ENCODE measurements around the gene ZSCAN20.

Gene ZSCAN20

DNA sequence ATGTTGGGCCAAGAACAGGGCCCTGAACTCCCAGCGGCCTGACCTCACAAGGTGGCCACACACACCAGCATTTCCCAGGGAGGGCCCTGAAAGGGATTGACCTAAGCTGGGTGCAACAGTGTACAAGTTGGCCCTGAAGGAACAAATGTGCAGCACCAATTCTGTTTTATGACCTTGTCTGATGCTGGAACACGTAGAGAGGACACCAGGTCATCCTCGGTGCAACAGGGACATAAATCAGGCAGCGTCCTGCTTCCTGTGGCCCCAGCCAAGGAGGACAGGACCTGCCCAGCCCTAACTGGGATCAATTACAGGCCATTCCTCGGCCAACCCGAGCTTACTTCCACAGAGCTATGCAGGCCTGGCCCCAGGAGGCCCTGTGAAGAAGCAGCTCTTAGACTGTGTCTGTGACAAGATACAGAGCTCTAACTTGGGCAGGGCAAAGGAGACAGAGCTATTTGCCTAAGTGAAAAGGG is 28.7 kb upstream of the ZSCAN20 start:
- TF ChIP-seq, protein P1, sequence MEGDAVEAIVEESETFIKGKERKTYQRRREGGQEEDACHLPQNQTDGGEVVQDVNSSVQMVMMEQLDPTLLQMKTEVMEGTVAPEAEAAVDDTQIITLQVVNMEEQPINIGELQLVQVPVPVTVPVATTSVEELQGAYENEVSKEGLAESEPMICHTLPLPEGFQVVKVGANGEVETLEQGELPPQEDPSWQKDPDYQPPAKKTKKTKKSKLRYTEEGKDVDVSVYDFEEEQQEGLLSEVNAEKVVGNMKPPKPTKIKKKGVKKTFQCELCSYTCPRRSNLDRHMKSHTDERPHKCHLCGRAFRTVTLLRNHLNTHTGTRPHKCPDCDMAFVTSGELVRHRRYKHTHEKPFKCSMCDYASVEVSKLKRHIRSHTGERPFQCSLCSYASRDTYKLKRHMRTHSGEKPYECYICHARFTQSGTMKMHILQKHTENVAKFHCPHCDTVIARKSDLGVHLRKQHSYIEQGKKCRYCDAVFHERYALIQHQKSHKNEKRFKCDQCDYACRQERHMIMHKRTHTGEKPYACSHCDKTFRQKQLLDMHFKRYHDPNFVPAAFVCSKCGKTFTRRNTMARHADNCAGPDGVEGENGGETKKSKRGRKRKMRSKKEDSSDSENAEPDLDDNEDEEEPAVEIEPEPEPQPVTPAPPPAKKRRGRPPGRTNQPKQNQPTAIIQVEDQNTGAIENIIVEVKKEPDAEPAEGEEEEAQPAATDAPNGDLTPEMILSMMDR (IDR thresholded peaks at IDR 0.05; ENCODE audit: low read depth, low read length, missing control alignments) = no peak
- no peak overlapping the region for H3K4me3 ChIP-seq (ENCODE audit: low read depth, low read length)
- no peak for DNase-seq (ENCODE audit: low read depth)

DNA sequence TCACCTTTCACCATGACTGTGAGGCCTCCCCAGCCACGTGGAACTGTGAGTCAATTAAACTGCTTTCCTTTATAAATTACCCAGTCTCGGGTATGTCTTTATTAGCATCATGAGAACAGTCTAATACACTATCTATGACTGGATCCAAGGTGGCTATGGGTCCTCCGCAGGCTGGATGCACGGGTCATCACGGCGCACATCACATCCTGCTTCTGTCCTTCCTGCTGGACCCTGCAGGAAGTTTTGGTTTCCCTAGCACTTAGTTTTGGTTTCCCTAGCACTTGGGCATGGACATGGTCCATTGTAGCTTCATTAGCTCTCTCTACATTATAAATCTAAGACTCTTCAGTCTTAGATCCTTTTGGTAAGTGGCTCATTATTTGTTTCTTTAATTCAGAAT is 27.3 kb upstream of the ZSCAN20 start:
- no peak overlapping the region for H3K4me3 ChIP-seq (ENCODE audit: low read depth, low read length)
- TF ChIP-seq, protein P1 (IDR thresholded peaks at IDR 0.05; ENCODE audit: low read depth, low read length, missing control alignments) = no peak
- DNase-seq (ENCODE audit: low read depth) = no peak

DNA sequence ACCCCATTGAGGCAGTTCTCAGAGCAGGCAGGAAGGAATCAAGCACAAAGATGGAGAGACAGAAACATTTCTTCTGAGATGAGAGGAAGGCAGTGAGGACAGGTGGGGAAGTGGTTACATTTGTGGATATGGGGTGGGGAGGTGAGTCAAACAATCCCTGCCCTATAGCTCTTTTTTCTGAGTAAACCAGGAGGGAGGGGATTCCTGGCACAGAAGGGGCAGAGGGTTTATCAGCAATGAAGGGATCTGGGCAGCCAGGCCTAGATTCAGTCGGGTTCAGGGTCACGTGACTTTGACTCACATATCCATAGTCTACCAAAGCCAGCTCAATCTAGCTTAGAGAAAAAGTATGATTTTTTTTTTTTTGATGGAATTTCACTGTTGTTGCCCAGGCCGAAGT is 25.9 kb upstream of the ZSCAN20 start:
- TF ChIP-seq, protein P1 (IDR thresholded peaks at IDR 0.05; ENCODE audit: low read depth, low read length, missing control alignments) = no peak
- no peak overlapping the region for H3K4me3 ChIP-seq (ENCODE audit: low read depth, low read length)
- no peak for DNase-seq (ENCODE audit: low read depth)

DNA sequence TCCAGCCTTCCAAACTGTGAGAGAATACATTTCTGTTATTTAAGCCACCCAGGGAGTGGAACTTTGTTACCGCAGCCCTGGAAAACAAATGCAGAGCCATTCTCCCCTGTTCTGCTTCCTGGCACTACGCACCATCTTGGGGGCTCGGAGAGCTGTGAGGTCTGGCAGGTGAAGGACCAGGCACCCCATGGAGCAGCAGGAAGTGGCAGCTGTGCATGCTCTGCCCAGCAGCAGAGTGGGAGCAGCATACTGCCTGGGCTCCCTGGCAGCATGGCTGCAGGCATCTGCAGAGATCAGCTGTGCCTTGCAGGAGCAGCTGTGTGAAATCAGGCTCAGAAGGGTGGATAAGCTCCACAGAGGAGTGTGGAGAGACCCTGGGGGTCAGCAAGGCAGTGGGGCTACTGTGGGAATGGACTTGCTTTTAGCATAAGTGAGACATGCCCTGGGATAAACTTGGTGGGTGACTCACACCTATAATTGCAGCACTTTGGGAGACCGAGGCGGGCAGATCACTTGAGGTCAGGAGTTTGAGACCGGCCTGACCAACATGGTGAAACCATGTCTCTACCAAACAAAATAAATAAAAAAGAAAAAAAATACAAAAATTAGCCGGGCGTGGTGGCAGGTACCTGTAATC is 17.7 kb upstream of the ZSCAN20 start:
- no peak overlapping the region for H3K4me3 ChIP-seq (ENCODE audit: low read depth, low read length)
- no peak for DNase-seq (ENCODE audit: low read depth)
- TF ChIP-seq, protein P1 (IDR thresholded peaks at IDR 0.05; ENCODE audit: low read depth, low read length, missing control alignments) = no peak

DNA sequence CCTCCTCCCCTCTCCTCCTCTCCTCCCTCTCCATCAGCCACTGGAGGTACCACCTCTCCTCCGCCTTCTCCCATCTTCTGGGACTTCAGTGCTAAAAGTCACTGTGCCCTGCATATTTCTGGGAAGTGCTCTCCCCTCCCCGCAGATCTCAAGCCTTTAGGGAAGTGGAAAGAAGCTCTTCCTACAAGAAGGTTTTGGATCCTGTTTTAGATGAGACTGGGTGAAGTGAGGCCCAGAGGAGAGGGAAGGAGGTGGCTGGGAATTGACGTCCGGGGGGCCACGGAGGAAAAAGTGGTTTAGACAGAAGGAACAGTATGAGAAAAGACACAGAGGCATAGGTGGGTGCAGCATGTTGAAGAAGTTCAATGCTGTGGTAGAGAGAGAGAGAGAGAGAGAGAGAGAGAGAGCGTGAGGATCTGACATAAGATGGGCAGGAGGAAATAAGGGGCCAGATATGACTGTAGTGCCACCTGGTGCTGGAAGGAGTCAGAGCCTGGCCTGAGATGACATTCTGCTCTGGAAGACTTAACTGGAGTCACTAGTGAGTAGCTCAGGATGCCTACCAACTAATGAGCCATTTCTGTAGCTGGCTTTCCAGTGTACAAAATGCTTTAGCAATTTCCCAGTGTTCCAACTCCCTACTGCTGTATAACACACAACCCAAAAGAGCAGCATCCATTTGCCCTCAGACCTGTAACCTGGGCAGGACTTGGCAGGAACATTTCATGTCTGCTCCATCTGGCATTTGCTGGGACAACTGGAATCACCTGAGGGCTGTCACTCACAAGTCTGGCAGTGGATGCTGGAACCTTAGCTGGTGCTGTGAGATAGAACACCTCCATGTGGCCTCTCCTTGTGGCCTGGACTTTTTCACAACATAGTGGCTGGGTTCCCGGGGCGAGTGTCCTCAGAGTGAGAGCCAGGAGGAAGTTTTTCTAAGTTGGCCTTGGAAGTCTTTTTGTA is 16.6 kb upstream of the ZSCAN20 start:
- peak; percentile 53 for DNase-seq (ENCODE audit: low read depth)
- TF ChIP-seq, protein P1 (IDR thresholded peaks at IDR 0.05; ENCODE audit: low read depth, low read length, missing control alignments) = peak; percentile 74
- no peak overlapping the region for H3K4me3 ChIP-seq (ENCODE audit: low read depth, low read length)

DNA sequence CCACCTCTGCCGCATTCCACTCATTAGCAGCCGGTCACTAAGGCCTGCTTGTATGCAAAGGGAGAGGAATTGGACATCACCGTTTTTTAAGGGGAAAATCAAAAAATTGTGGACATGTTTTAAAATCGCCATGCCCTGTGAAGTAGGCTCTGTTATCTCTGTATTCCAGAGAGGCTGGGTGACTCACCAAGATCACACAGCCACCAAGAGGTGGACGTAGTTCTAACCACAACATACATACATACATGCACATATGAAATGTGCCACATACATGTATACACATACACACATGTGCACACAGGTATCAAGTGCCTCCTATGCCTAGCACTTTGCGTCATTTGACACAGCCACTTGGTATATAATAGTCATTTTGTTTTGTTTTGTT is 16.0 kb upstream of the ZSCAN20 start:
- DNase-seq (ENCODE audit: low read depth) = no peak
- H3K4me3 ChIP-seq (ENCODE audit: low read depth, low read length) = no peak overlapping the region
- TF ChIP-seq, protein P1 (IDR thresholded peaks at IDR 0.05; ENCODE audit: low read depth, low read length, missing control alignments) = no peak

Measured in GM12864 (cell line).